Neuronal stem cell (in vitro differentiated cells): ENCODE data around the gene KLF17.

Experiments
- DNase-seq: peaks from one replicate; pipeline ENCODE4 v3.0.0-alpha.2; 2013; ENCODE audit warnings: low spot score
- H2AFZ ChIP-seq: one replicate; pipeline ENCODE4 v1.6.1; 2013; ENCODE audit warnings: mild to moderate bottlenecking, low read length, inconsistent platforms
- H2AK5ac ChIP-seq: 2 replicates; pipeline ENCODE4 v1.6.1; 2013; ENCODE audit warnings: low read depth, mild to moderate bottlenecking, inconsistent platforms, low read length, moderate library complexity, mixed read lengths
- H2BK120ac ChIP-seq: 2 replicates; pipeline ENCODE4 v1.6.1; 2013; ENCODE audit warnings: low read depth, mild to moderate bottlenecking, inconsistent platforms, low read length, moderate library complexity, mixed read lengths
- H2BK12ac ChIP-seq: one replicate; pipeline ENCODE4 v1.6.1; 2013; ENCODE audit warnings: low read length, inconsistent platforms
- H2BK15ac ChIP-seq: 2 replicates; pipeline ENCODE4 v1.6.1; 2013; ENCODE audit warnings: mild to moderate bottlenecking, low read length, inconsistent platforms, mixed read lengths
- H2BK5ac ChIP-seq: one replicate; pipeline ENCODE4 v1.6.1; 2013; ENCODE audit warnings: inconsistent platforms, mild to moderate bottlenecking, low read length, moderate library complexity
- H3K14ac ChIP-seq: one replicate; pipeline ENCODE4 v1.6.1; 2013; ENCODE audit warnings: low read length, inconsistent platforms
- H3K18ac ChIP-seq: 2 replicates; pipeline ENCODE4 v1.6.1; 2013; ENCODE audit warnings: low read length, inconsistent platforms
- H3K23ac ChIP-seq: 2 replicates; pipeline ENCODE4 v1.6.1; 2013; ENCODE audit warnings: low read depth, mild to moderate bottlenecking, mixed read lengths, low read length, inconsistent platforms; ENCODE audit not compliant: poor library complexity
- H3K27ac ChIP-seq: replicated peaks from 3 replicates; pipeline ENCODE4 v1.5.1; 2013; ENCODE audit warnings: low read length, inconsistent platforms
- H3K27me3 ChIP-seq, 3 experiments: 2 replicates each; pipeline ENCODE4 v1.6.1; 2013; ENCODE audit warnings: low read length in 3 of 3, mild to moderate bottlenecking in 2 of 3, inconsistent platforms in 1 of 3, low read depth in 1 of 3, mixed read lengths in 1 of 3, moderate library complexity in 1 of 3; ENCODE audit not compliant: control insufficient read depth in 3 of 3, insufficient read depth in 3 of 3
- H3K36me3 ChIP-seq, 2 donors: replicated peaks in 1 of 2; 2 replicates each; pipeline ENCODE4 v1.6.1; 2013; ENCODE audit warnings: low read length in 2 of 2; ENCODE audit not compliant: control insufficient read depth in 2 of 2, insufficient read depth in 2 of 2
- H3K4ac ChIP-seq: 2 replicates; pipeline ENCODE4 v1.6.1; 2013; ENCODE audit warnings: inconsistent platforms, mild to moderate bottlenecking, low read length, moderate library complexity
- H3K4me1 ChIP-seq, 2 donors: 1 replicate in 1 of 2; 2 replicates in 1 of 2; pipeline ENCODE4 v1.6.1; 2013; ENCODE audit warnings: low read length in 2 of 2, low read depth in 1 of 2; ENCODE audit not compliant: control insufficient read depth in 2 of 2, insufficient read depth in 1 of 2
- H3K4me2 ChIP-seq: one replicate; pipeline ENCODE4 v1.6.1; 2013; ENCODE audit warnings: mild to moderate bottlenecking, low read length, inconsistent platforms; ENCODE audit not compliant: insufficient read depth, poor library complexity, severe bottlenecking
- H3K4me3 ChIP-seq, 2 donors: 2 replicates each; pipeline ENCODE4 v1.5.1; 2013; ENCODE audit warnings: low read length in 2 of 2, mild to moderate bottlenecking in 2 of 2, inconsistent platforms in 1 of 2, moderate library complexity in 1 of 2
- H3K79me1 ChIP-seq: one replicate; pipeline ENCODE4 v1.6.1; 2013; ENCODE audit warnings: low read depth, mild to moderate bottlenecking, inconsistent platforms, low read length, moderate library complexity
- H3K9ac ChIP-seq: one replicate; pipeline ENCODE4 v1.6.1; 2013; ENCODE audit warnings: mild to moderate bottlenecking, low read depth, low read length, inconsistent platforms; ENCODE audit not compliant: poor library complexity
- H3K9me3 ChIP-seq, 2 donors: replicated peaks in 1 of 2; 2 replicates each; pipeline versions ENCODE3 to v1.6.1; 2013; ENCODE audit warnings: low read length in 2 of 2, mild to moderate bottlenecking in 2 of 2, inconsistent platforms in 1 of 2, low read depth in 1 of 2, mixed read lengths in 1 of 2, moderate library complexity in 1 of 2; ENCODE audit not compliant: control insufficient read depth in 2 of 2, insufficient read depth in 1 of 2
- H4K8ac ChIP-seq: one replicate; pipeline ENCODE4 v1.6.1; 2013; ENCODE audit warnings: low read depth, mild to moderate bottlenecking, inconsistent platforms, low read length, moderate library complexity
- H4K91ac ChIP-seq: one replicate; pipeline ENCODE4 v1.6.1; 2013; ENCODE audit warnings: low read length, low read depth, mild to moderate bottlenecking, inconsistent platforms; ENCODE audit not compliant: poor library complexity
- WGBS, 2 donors: extraction: QIAGEN DNeasy Blood & Tissue Kit; methylation state at CpG; one replicate each; pipeline ENCODE4 v1.1.7; 2013; ENCODE audit warnings: missing lambda C conversion rate in 2 of 2, mixed read lengths in 1 of 2; ENCODE audit not compliant: insufficient read length in 2 of 2, insufficient replicate concordance in 1 of 2; ENCODE audit errors: extremely low coverage in 2 of 2; 5-methylcytosine and 5-hydroxymethylcytosine counted together

Gene KLF17

DNA sequence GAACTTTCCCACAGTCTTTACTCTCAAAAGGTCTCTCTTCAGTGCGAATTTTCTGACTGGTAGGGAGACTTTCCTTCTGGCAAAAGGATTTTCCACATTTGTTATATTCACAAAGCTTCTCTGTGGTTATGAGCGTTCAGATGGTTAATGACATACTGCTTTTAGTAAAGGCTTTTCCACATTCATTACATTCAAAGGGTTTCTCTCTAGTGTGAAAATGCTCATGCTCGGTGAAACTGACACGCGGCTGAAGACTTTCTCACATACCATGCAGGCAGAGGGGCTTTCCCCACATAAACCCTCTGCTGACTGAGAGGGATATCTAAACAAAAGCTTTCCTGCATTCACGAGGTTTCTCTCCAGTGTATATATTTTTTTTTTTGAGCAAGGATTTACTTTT is 32.7 kb downstream of the KLF17 start:
- no peak overlapping the region for H4K8ac ChIP-seq
- H3K36me3 ChIP-seq = no peaks in the 10 kb centered on the region
- no peak for DNase-seq
- H3K79me1 ChIP-seq = no peaks in the 10 kb centered on the region
- H2BK5ac ChIP-seq = no peak overlapping the region
- no peak overlapping the region for H3K4me3 ChIP-seq
- WGBS, 2 donors = no CpG with 5 or more reads among the region's 6 CpGs
- H3K18ac ChIP-seq = no peak overlapping the region
- no peak overlapping the region for H2BK15ac ChIP-seq
- no peak overlapping the region for H2AK5ac ChIP-seq
- no peak overlapping the region for H3K4ac ChIP-seq
- H2AFZ ChIP-seq = no peak overlapping the region
- H3K27ac ChIP-seq = no peak overlapping the region
- H2BK12ac ChIP-seq = no peak overlapping the region
- H2BK120ac ChIP-seq = no peak overlapping the region
- H3K9me3 ChIP-seq = no peaks in the 10 kb centered on the region
- no peak overlapping the region for H3K23ac ChIP-seq
- no peak overlapping the region for H3K4me2 ChIP-seq
- no peak overlapping the region for H3K9ac ChIP-seq
- no peak overlapping the region for H3K14ac ChIP-seq
- H3K4me1 ChIP-seq = no peaks in the 10 kb centered on the region
- no peak overlapping the region for H4K91ac ChIP-seq
- peaks cover 0 to 21% (median 0%) of the 10 kb centered on the region in 3 experiments for H3K27me3 ChIP-seq

DNA sequence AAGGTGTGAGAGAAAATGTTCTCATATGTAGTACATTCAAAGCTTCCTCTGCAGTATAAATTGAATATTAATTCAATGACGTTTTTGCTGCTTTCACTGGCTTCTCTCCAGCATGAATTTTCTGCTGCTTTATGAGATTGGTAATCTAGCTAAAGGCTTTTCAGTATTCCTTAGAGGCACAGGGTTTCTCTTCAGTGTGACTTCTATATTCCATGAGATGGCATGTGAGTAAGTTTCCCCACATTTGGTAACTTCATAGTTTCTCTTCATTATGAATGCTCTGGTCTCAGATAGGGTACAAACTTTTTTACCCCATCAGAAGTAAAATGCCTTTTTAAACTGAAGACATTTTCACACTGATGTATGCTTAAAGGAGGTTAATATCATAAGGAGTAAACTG is 33.2 kb downstream of the KLF17 start:
- Histone ChIP-seq H3K27me3 (peaks cover 0 to 21% (median 0%) of the 10 kb centered on the region in 3 experiments), H2BK5ac (no peak overlapping the region)

DNA sequence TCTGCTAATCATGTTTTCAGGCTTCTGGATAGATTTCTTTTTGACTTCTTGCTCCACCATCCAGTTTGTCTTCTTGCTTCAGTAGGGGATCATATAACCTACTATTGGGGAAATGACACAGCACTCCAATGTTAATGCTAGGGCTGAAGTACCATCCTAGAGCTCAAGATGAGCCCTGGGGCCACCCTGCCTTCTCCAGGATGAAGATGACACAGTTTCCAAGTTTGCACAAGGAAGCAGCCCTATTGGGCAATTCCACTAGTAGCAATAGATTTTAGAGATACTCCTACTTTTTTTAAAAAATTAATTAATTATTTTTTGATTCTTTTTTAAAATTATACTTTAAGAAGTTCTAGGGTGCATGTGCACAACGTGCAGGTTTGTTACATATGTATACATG is 34.1 kb downstream of the KLF17 start:
- no peak overlapping the region for H2BK120ac ChIP-seq
- no peak overlapping the region for H3K4ac ChIP-seq
- no CpG with 5 or more reads among the region's 1 CpG for WGBS, 2 donors
- no peak overlapping the region for H3K18ac ChIP-seq
- H3K4me3 ChIP-seq = no peak overlapping the region
- no peak overlapping the region for H3K27ac ChIP-seq
- H2BK12ac ChIP-seq = no peak overlapping the region
- H2AK5ac ChIP-seq = no peak overlapping the region
- no peaks in the 10 kb centered on the region for H3K79me1 ChIP-seq
- H3K4me1 ChIP-seq = no peaks in the 10 kb centered on the region
- H3K9me3 ChIP-seq = no peaks in the 10 kb centered on the region
- no peak overlapping the region for H3K14ac ChIP-seq
- H3K4me2 ChIP-seq = no peak overlapping the region
- no peak for DNase-seq
- H2BK15ac ChIP-seq = no peak overlapping the region
- no peak overlapping the region for H2AFZ ChIP-seq
- H3K27me3 ChIP-seq = peaks cover 0 to 21% (median 0%) of the 10 kb centered on the region in 3 experiments
- H2BK5ac ChIP-seq = no peak overlapping the region
- no peak overlapping the region for H4K8ac ChIP-seq
- no peak overlapping the region for H4K91ac ChIP-seq
- H3K9ac ChIP-seq = no peak overlapping the region
- no peaks in the 10 kb centered on the region for H3K36me3 ChIP-seq
- H3K23ac ChIP-seq = no peak overlapping the region

More for the DNA sequence above, 33.2 kb downstream of the KLF17 start:
- no peak overlapping the region for H3K9ac ChIP-seq
- H3K4me3 ChIP-seq = no peak overlapping the region
- no peak overlapping the region for H2AK5ac ChIP-seq
- no peak overlapping the region for H3K27ac ChIP-seq
- H3K4me2 ChIP-seq = no peak overlapping the region
- no peak overlapping the region for H4K91ac ChIP-seq
- no peak overlapping the region for H3K23ac ChIP-seq
- no peak overlapping the region for H2BK15ac ChIP-seq
- no peak for DNase-seq
- H3K14ac ChIP-seq = no peak overlapping the region
- H3K4ac ChIP-seq = no peak overlapping the region
- WGBS, 2 donors = no CpG with 5 or more reads among the region's 1 CpG
- H2AFZ ChIP-seq = no peak overlapping the region
- no peaks in the 10 kb centered on the region for H3K36me3 ChIP-seq
- no peak overlapping the region for H4K8ac ChIP-seq
- no peaks in the 10 kb centered on the region for H3K79me1 ChIP-seq
- no peak overlapping the region for H2BK120ac ChIP-seq
- no peaks in the 10 kb centered on the region for H3K9me3 ChIP-seq
- H3K18ac ChIP-seq = no peak overlapping the region
- no peak overlapping the region for H2BK12ac ChIP-seq
- H3K4me1 ChIP-seq = no peaks in the 10 kb centered on the region

DNA sequence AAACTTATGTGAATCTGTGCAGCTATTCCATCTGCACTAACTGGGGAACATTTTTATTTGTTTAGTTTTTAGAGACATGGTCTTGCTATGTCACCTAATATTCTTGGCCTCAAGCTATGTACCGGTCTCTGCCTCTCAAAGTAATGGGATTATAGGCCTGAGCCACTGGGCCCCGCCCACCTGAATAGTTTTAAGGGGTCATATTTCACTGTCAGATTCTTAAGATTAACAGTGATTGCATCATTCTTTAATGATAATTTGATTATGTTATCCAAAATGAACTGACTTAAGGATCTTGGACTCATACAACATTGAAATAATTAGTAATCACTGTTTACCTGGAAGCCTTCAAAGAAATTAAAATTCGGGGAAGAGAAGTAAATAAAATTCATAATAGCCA is 35.4 kb downstream of the KLF17 start:
- no peak overlapping the region for H4K8ac ChIP-seq

More for the DNA sequence above, 35.4 kb downstream of the KLF17 start:
- Histone ChIP-seq H3K18ac (no peak overlapping the region), H3K4me2 (no peak overlapping the region), H3K27ac (no peak overlapping the region), H3K4me3 (no peak overlapping the region), H3K36me3 (no peaks in the 10 kb centered on the region), H2BK15ac (no peak overlapping the region), H3K79me1 (no peaks in the 10 kb centered on the region), H3K9ac (no peak overlapping the region), H2BK5ac (no peak overlapping the region), H3K14ac (no peak overlapping the region), H3K4ac (no peak overlapping the region), H3K4me1 (no peaks in the 10 kb centered on the region), H3K9me3 (no peaks in the 10 kb centered on the region), H3K27me3 (peaks cover 0 to 21% (median 0%) of the 10 kb centered on the region in 3 experiments), H3K23ac (no peak overlapping the region), H2BK12ac (no peak overlapping the region), H2BK120ac (no peak overlapping the region), H4K91ac (no peak overlapping the region), H2AK5ac (no peak overlapping the region), H2AFZ (no peak overlapping the region)
- no peak for DNase-seq
- WGBS, 2 donors = no CpG with 5 or more reads among the region's 3 CpGs
